Esophagus mucosa (tissue), 1 donor: Measurements from ENCODE around the gene MYO15A. TPM values are rescaled to one million over a fixed set of nuclear protein-coding genes. Genes with fewer than 3 reads are reported as not detected.

Experiments used
- ATAC-seq: fragments of 200-7000 bp; cut with Tn5 transposase; one replicate; pipeline ENCODE4 v1.9.1; 2020
- total RNA-seq: library from RNA; stranded (reverse); gene quantifications from one replicate; pipeline ENCODE4 v1.2.4, GENCODE V29; 2023
- donor health status: DM: yes; HTN: yes; CAD: no.

Gene MYO15A
- total RNA-seq, 1 donor from 2014 or later, result 0.44 TPM

GRCh38 chr17:18138065-18138749 is 29.7 kb downstream of the MYO15A start:
- no peak for ATAC-seq

- no peak for ATAC-seq
Measured at GRCh38 chr17:18139092-18139491, 30.5 kb downstream of the MYO15A start.

GRCh38 chr17:18139498-18139897 is 30.9 kb downstream of the MYO15A start:
- ATAC-seq, result peak; percentile 6

- ATAC-seq, result peak; percentile 18
Measured at GRCh38 chr17:18139949-18140348, 31.4 kb downstream of the MYO15A start.

- no peak for ATAC-seq
Measured at GRCh38 chr17:18140648-18141047, 32.1 kb downstream of the MYO15A start.

GRCh38 chr17:18141210-18141803 is 32.8 kb downstream of the MYO15A start:
- ATAC-seq, result peak; percentile 27

- ATAC-seq, result no peak
Measured at GRCh38 chr17:18142417-18142816, 33.9 kb downstream of the MYO15A start.

GRCh38 chr17:18143044-18143936 is 34.7 kb downstream of the MYO15A start:
- ATAC-seq, result no peak

- ATAC-seq, result no peak
Measured at GRCh38 chr17:18144261-18144660, 35.7 kb downstream of the MYO15A start.

GRCh38 chr17:18144855-18145254 is 36.3 kb downstream of the MYO15A start:
- no peak for ATAC-seq

GRCh38 chr17:18145811-18146210 is 37.3 kb downstream of the MYO15A start:
- ATAC-seq, result no peak

- no peak for ATAC-seq
Measured at GRCh38 chr17:18146259-18146658, 37.7 kb downstream of the MYO15A start.

GRCh38 chr17:18146980-18147379 is 38.4 kb downstream of the MYO15A start:
- ATAC-seq, result no peak

GRCh38 chr17:18148586-18148985 is 40.0 kb downstream of the MYO15A start:
- no peak for ATAC-seq

- ATAC-seq, result no peak
Measured at GRCh38 chr17:18151290-18151689, 42.7 kb downstream of the MYO15A start.

- no peak for ATAC-seq
Measured at GRCh38 chr17:18155179-18155578, 46.6 kb downstream of the MYO15A start.

- ATAC-seq, result peak; percentile 21
Measured at GRCh38 chr17:18156171-18156975, 47.8 kb downstream of the MYO15A start.

- ATAC-seq, result no peak
Measured at GRCh38 chr17:18156976-18157280, 48.4 kb downstream of the MYO15A start.

GRCh38 chr17:18157354-18157985 is 48.9 kb downstream of the MYO15A start:
- ATAC-seq, result no peak

GRCh38 chr17:18158022-18158600 is 49.6 kb downstream of the MYO15A start:
- peak; percentile 83 for ATAC-seq

GRCh38 chr17:18159551-18160120 is 51.1 kb downstream of the MYO15A start:
- ATAC-seq, result no peak
